ENCODE results near the gene PORCN. TPM values are rescaled to one million over a fixed set of nuclear protein-coding genes. Genes with fewer than 3 reads are reported as not detected.

PORCN gene
- total RNA-seq, 1 experiment from 2014 or later: 10.2 TPM

GRCh38 chrX:48476919-48477318 is 31.9 kb upstream of the PORCN start:
- DNase-seq (ENCODE audit: low read depth): no peak

- no peak for DNase-seq (ENCODE audit: low read depth)
Measured at GRCh38 chrX:48477960-48478755, 30.6 kb upstream of the PORCN start.

GRCh38 chrX:48478806-48479205 is 30.0 kb upstream of the PORCN start:
- no peak for DNase-seq (ENCODE audit: low read depth)

- no peak for DNase-seq (ENCODE audit: low read depth)
Measured at GRCh38 chrX:48480142-48480541, 28.6 kb upstream of the PORCN start.

GRCh38 chrX:48480583-48480982 is 28.2 kb upstream of the PORCN start:
- DNase-seq (ENCODE audit: low read depth): no peak

- DNase-seq (ENCODE audit: low read depth): no peak
Measured at GRCh38 chrX:48482526-48482925, 26.3 kb upstream of the PORCN start.

GRCh38 chrX:48487362-48487798 is 21.4 kb upstream of the PORCN start:
- peak; percentile 91 for DNase-seq (ENCODE audit: low read depth)

- DNase-seq (ENCODE audit: low read depth): no peak
Measured at GRCh38 chrX:48488034-48488433, 20.8 kb upstream of the PORCN start.

GRCh38 chrX:48489296-48489695 is 19.5 kb upstream of the PORCN start:
- DNase-seq (ENCODE audit: low read depth): no peak

- DNase-seq (ENCODE audit: low read depth): no peak
Measured at GRCh38 chrX:48489892-48490291, 18.9 kb upstream of the PORCN start.

GRCh38 chrX:48490661-48491060 is 18.1 kb upstream of the PORCN start:
- DNase-seq (ENCODE audit: low read depth): no peak

GRCh38 chrX:48491809-48492208 is 17.0 kb upstream of the PORCN start:
- no peak for DNase-seq (ENCODE audit: low read depth)

- peak; percentile 60 for DNase-seq (ENCODE audit: low read depth)
Measured at GRCh38 chrX:48492293-48492910, 16.4 kb upstream of the PORCN start.

GRCh38 chrX:48493890-48494364 is 14.9 kb upstream of the PORCN start:
- DNase-seq (ENCODE audit: low read depth): peak; percentile 57

GRCh38 chrX:48496660-48497059 is 12.1 kb upstream of the PORCN start:
- DNase-seq (ENCODE audit: low read depth): no peak

GRCh38 chrX:48497871-48498270 is 10.9 kb upstream of the PORCN start:
- no peak for DNase-seq (ENCODE audit: low read depth)

- DNase-seq (ENCODE audit: low read depth): peak; percentile 92
Measured at GRCh38 chrX:48498374-48498809, 10.4 kb upstream of the PORCN start.

GRCh38 chrX:48504261-48504660 is 4.5 kb upstream of the PORCN start:
- no peak for DNase-seq (ENCODE audit: low read depth)

GRCh38 chrX:48505481-48505880 is 3.3 kb upstream of the PORCN start:
- DNase-seq (ENCODE audit: low read depth): no peak

GRCh38 chrX:48507246-48507645 is 1.5 kb upstream of the PORCN start:
- DNase-seq (ENCODE audit: low read depth): no peak

GRCh38 chrX:48509245-48509590 is 426 bp downstream of the PORCN start:
- no peak for DNase-seq (ENCODE audit: low read depth)

- DNase-seq (ENCODE audit: low read depth): no peak
Measured at GRCh38 chrX:48509619-48510018, 827 bp downstream of the PORCN start.

- no peak for DNase-seq (ENCODE audit: low read depth)
Measured at GRCh38 chrX:48511560-48511959, 2.8 kb downstream of the PORCN start.
